Upper lobe of right lung (tissue), 1 donor: ENCODE measurements around the gene NAPB. TPM values are rescaled to one million over a fixed set of nuclear protein-coding genes. Genes with fewer than 3 reads are reported as not detected.
A peak's percentile ranks its signal among the peaks of the same experiment; 100 is the strongest.

Experiments used
- ATAC-seq: fragments of 200-7000 bp; cut with Tn5 transposase; one replicate; pipeline ENCODE4 v1.9.1; 2020; ENCODE audit warnings: mild to moderate bottlenecking, moderate library complexity
- DNase-seq: peaks from one replicate; pipeline ENCODE4 v3.0.0-alpha.2; 2020
- H3K27ac ChIP-seq: fragments of 200-600 bp; one replicate; pipeline ENCODE4 v1.8.0; 2022
- H3K27me3 ChIP-seq: fragments of 200-600 bp; one replicate; pipeline ENCODE4 v1.8.0; 2022; ENCODE audit warnings: mild to moderate bottlenecking
- H3K36me3 ChIP-seq: fragments of 200-600 bp; one replicate; pipeline ENCODE4 v1.8.0; 2022
- H3K4me1 ChIP-seq: fragments of 200-600 bp; one replicate; pipeline ENCODE4 v1.8.0; 2022
- H3K4me3 ChIP-seq: fragments of 200-600 bp; one replicate; pipeline ENCODE4 v1.8.0; 2022; ENCODE audit warnings: mild to moderate bottlenecking
- H3K9me3 ChIP-seq: fragments of 200-600 bp; one replicate; pipeline ENCODE4 v1.8.0; 2022
- intact Hi-C: fragments of 100-400 bp; cut with DNase I; formaldehyde crosslinking; loops from one replicate; pipeline ENCODE4 v1.11.0; 2022
- total RNA-seq: library from RNA; stranded (reverse); fragmentation: NEBNext Ultra II Directional; extraction: Animal tissue kit (Norgen Biotek cat#: 25700); gene quantifications from one replicate; pipeline ENCODE4 v1.2.1, GENCODE V29; 2021
- TF ChIP-seq, protein P1 (sequence below): fragments of 200-600 bp; IDR thresholded peaks from one replicate; pipeline ENCODE4 v1.8.0; 2022; ENCODE audit warnings: antibody characterized with exemption
- donor health status: DM: no; HTN: yes; CAD: no; lungs with severe emphysema.

The NAPB gene
- total RNA-seq, 1 donor from 2014 or later = 10.8 TPM

DNA sequence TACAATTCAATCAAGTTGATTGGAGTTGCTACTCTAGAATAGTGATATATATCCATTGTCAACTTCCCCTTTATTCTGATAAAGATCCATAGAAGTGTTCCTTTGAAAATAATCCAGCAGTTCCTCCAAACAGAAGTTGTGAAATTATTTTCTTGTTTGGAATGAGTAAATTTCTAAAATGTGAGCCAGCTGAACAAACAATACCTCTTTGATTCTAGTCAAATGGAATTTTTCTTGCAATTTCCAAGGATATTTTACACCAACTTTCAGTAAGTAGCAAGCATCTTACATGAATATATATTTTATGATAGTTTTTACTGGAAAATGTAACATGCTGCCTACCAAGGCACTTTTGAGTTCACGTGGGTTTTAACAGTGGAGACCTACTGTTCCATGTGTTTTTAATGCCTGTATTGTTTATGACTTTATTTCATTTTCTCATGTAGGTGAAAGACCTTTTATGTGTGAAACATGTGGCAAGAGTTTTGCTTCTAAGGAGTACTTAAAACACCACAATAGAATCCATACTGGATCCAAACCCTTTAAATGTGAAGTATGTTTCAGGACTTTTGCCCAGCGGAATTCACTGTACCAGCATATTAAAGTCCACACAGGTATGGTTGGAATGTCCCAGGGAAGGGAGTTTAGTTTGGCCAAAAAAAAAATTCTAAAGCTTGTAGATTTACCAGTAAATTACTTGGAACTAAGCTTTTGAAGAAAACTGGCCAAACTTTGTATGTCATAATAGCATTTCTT is 52.8 kb downstream of the NAPB start:
- intact Hi-C loops = no loop called here
- H3K4me3 ChIP-seq = no peak overlapping the region
- no peak overlapping the region for H3K27ac ChIP-seq
- H3K27me3 ChIP-seq = no peaks in the 10 kb centered on the region
- ATAC-seq (no peak), DNase-seq (no peak)
- H3K4me1 ChIP-seq = peaks cover 39% of the 10 kb centered on the region
- no peaks in the 10 kb centered on the region for H3K9me3 ChIP-seq
- H3K36me3 ChIP-seq = peaks cover 77% of the 10 kb centered on the region
- TF ChIP-seq, protein P1, sequence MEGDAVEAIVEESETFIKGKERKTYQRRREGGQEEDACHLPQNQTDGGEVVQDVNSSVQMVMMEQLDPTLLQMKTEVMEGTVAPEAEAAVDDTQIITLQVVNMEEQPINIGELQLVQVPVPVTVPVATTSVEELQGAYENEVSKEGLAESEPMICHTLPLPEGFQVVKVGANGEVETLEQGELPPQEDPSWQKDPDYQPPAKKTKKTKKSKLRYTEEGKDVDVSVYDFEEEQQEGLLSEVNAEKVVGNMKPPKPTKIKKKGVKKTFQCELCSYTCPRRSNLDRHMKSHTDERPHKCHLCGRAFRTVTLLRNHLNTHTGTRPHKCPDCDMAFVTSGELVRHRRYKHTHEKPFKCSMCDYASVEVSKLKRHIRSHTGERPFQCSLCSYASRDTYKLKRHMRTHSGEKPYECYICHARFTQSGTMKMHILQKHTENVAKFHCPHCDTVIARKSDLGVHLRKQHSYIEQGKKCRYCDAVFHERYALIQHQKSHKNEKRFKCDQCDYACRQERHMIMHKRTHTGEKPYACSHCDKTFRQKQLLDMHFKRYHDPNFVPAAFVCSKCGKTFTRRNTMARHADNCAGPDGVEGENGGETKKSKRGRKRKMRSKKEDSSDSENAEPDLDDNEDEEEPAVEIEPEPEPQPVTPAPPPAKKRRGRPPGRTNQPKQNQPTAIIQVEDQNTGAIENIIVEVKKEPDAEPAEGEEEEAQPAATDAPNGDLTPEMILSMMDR = no peak

DNA sequence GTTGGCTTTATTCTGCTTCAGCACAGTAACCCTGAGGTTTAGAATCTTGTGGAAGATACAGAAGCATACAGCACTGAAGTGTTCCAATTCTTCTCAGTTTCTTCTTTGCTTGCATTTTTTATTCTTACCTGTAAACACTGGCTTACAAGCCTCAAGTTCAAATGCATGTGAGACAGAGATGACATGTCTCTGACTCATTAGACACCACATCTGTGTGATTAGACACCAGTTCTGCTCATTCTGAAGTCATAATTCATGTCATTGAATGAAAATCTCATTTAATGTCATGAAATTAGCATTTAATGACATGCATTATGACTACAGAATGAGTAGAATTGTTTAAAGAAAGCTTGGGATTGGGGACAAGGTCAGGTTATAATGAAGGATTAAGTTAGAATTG is 53.5 kb downstream of the NAPB start:
- Histone ChIP-seq H3K9me3 (no peaks in the 10 kb centered on the region), H3K27me3 (no peaks in the 10 kb centered on the region), H3K36me3 (peaks cover 70% of the 10 kb centered on the region), H3K4me3 (no peak overlapping the region), H3K27ac (no peak overlapping the region), H3K4me1 (peaks cover 46% of the 10 kb centered on the region)
- intact Hi-C loops = no loop called here
- no peak for DNase-seq
- ATAC-seq = no peak
- TF ChIP-seq, protein P1 = no peak

DNA sequence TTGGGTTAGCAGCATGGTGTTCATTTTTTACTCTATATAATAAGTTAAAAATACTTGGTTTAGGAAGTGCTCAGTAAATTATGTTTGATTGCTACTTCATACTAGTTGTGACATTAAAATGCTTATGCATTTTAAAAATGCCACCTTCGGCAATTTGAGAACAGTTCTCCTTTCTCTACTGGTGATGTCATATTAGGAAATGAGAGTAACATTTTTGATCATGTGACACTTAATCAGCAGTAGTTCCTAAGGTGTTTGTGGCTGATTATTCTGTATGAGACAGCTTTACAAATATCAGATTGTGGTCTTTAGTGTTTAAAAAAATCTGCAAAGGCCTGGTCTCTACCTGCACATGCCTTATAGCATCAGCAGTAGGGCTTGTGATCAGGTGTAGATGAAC is 54.9 kb downstream of the NAPB start:
- TF ChIP-seq, protein P1 = no peak
- Histone ChIP-seq H3K9me3 (no peaks in the 10 kb centered on the region), H3K4me1 (peaks cover 48% of the 10 kb centered on the region), H3K36me3 (peaks cover 56% of the 10 kb centered on the region), H3K27ac (no peak overlapping the region), H3K4me3 (no peak overlapping the region), H3K27me3 (no peaks in the 10 kb centered on the region)
- intact Hi-C loops = no loop called here
- DNase-seq (no peak), ATAC-seq (no peak)

DNA sequence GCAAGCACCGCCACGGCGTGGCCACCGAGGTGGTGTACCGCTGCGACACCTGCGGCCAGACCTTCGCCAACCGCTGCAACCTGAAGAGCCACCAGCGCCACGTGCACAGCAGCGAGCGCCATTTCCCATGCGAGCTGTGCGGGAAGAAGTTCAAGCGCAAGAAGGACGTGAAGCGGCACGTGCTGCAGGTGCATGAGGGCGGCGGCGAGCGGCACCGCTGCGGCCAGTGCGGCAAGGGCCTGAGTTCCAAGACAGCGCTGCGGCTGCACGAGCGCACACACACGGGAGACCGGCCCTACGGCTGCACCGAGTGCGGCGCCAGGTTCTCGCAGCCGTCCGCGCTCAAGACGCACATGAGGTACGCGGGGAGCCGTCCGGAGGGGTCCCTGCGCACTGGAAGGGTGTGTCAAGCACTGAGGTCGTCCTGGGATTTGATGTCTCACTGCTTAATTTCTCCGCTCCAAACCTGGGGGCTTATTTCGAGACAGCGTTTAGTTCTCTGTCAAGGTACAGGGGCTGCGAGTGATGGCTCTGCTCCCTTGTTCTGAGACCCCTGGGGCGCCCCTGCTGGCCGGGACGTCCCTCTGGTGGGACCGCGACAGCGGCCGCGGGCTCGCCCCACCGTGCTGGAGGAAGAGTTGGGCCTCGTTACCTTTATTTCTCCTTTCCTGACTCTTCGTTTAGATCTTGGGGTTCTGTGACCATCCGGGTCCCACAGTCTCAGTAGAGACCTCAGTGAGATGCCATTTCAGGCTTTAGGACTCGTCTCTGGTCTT is 55.7 kb downstream of the NAPB start:
- no peaks in the 10 kb centered on the region for H3K27me3 ChIP-seq
- ATAC-seq (no peak), DNase-seq (no peak)
- TF ChIP-seq, protein P1 = no peak
- H3K9me3 ChIP-seq = no peaks in the 10 kb centered on the region
- H3K4me3 ChIP-seq = no peak overlapping the region
- no peak overlapping the region for H3K27ac ChIP-seq
- H3K36me3 ChIP-seq = peaks cover 48% of the 10 kb centered on the region
- peaks cover 48% of the 10 kb centered on the region for H3K4me1 ChIP-seq
- intact Hi-C loops = no loop called here

DNA sequence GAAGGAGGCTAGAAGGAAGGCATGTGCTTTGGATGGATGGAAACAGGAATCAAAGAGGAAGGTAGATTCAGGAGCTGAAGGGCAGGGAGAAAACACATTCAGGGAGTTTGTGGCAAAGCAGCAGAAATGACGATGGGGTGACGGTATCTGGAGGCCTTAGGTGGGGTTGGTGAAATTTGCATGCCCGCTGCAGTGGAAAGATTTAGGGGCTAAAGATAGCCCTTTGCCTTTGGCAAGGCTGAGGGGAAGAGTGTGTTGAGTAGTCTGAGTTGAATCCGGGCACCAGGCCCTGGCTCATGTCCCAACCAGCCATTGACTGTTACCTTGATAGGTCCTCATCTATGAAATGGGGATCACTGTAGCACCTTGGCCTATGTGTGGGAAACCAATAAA is 58.0 kb downstream of the NAPB start:
- TF ChIP-seq, protein P1 = no peak
- ATAC-seq (no peak), DNase-seq (no peak)
- no peaks in the 10 kb centered on the region for H3K27me3 ChIP-seq
- H3K4me3 ChIP-seq = peak overlapping the region; percentile 81
- peaks cover 48% of the 10 kb centered on the region for H3K4me1 ChIP-seq
- H3K27ac ChIP-seq = peak overlapping the region; percentile 93
- no peaks in the 10 kb centered on the region for H3K9me3 ChIP-seq
- intact Hi-C loops = no loop called here
- peaks cover 27% of the 10 kb centered on the region for H3K36me3 ChIP-seq
